IMR-90 (cell line): Measurements from ENCODE around the gene SS18L1. TPM values are rescaled to one million over a fixed set of nuclear protein-coding genes. Genes with fewer than 3 reads are reported as not detected.

Experiments
- ATAC-seq: fragments of 200-7000 bp; cut with Tn5 transposase; 2 replicates; pipeline ENCODE4 v1.9.1; 2020; ENCODE audit warnings: low read depth, mild to moderate bottlenecking, moderate library complexity
- BruUV-seq: library from RNA; stranded (reverse); fragments of 400-500 nt; replicated peaks from 2 replicates; lab custom pipeline; 2021; lab: Mats Ljungman, UMichigan
- CTCF ChIA-PET: fragments of 300-600 bp; formaldehyde crosslinking; extraction: SDS; loops from one replicate; lab custom pipeline; 2021; ENCODE audit warnings: antibody characterized with exemption; lab: Yijun Ruan, JAX
- POLR2A ChIA-PET: fragments of 300-600 bp; sonication (Branson Sonifier 250); formaldehyde crosslinking; loops from one replicate; lab custom pipeline; 2022; ENCODE audit warnings: antibody characterized with exemption; ENCODE audit not compliant: unreplicated experiment; lab: Charles Lee
- DNase-seq: peaks from one replicate; pipeline ENCODE4 v3.0.0; 2013
- H2AFZ ChIP-seq: replicated peaks from 2 replicates; pipeline ENCODE3; 2013; ENCODE audit warnings: low read length, mild to moderate bottlenecking; ENCODE audit not compliant: poor library complexity
- H2AK5ac ChIP-seq: 2 replicates; pipeline ENCODE4 v1.6.1; 2013; ENCODE audit warnings: low read depth, low read length, inconsistent platforms
- H2AK9ac ChIP-seq: replicated peaks from 2 replicates; pipeline ENCODE3; 2013; ENCODE audit warnings: mild to moderate bottlenecking, low read depth, low read length, moderate library complexity; ENCODE audit not compliant: poor library complexity
- H2BK120ac ChIP-seq: 2 replicates; pipeline ENCODE4 v1.6.1; 2013; ENCODE audit warnings: low read depth, low read length, inconsistent platforms
- H2BK15ac ChIP-seq: 3 replicates; pipeline ENCODE4 v1.6.1; 2013; ENCODE audit warnings: low read depth, low read length, inconsistent platforms
- H2BK20ac ChIP-seq: 2 replicates; pipeline ENCODE4 v1.6.1; 2013; ENCODE audit warnings: low read depth, mild to moderate bottlenecking, inconsistent platforms, low read length, moderate library complexity
- H2BK5ac ChIP-seq: 2 replicates; pipeline ENCODE4 v1.6.1; 2013; ENCODE audit warnings: mild to moderate bottlenecking, low read depth, low read length, inconsistent platforms; ENCODE audit not compliant: poor library complexity, severe bottlenecking
- H3K14ac ChIP-seq: replicated peaks from 2 replicates; pipeline ENCODE4 v1.6.1; 2013; ENCODE audit warnings: low read depth, low read length, inconsistent platforms
- H3K18ac ChIP-seq: 2 replicates; pipeline ENCODE4 v1.6.1; 2013; ENCODE audit warnings: low read depth, low read length, control low read depth
- H3K23ac ChIP-seq: 2 replicates; pipeline ENCODE4 v1.6.1; 2013; ENCODE audit warnings: low read depth, low read length, inconsistent platforms
- H3K27ac ChIP-seq: 2 replicates; pipeline ENCODE4 v1.5.1; 2013; ENCODE audit warnings: mild to moderate bottlenecking, control low read depth, low read length; ENCODE audit not compliant: insufficient read depth
- H3K27me3 ChIP-seq: 2 replicates; pipeline ENCODE4 v1.6.1; 2013; ENCODE audit warnings: low read length; ENCODE audit not compliant: control insufficient read depth, insufficient read depth
- H3K36me3 ChIP-seq: 2 replicates; pipeline ENCODE4 v1.6.1; 2013; ENCODE audit warnings: low read length, mixed read lengths; ENCODE audit not compliant: control insufficient read depth, insufficient read depth
- H3K4ac ChIP-seq: 2 replicates; pipeline ENCODE4 v1.6.1; 2013; ENCODE audit warnings: low read depth, low read length, inconsistent platforms
- H3K4me1 ChIP-seq: 2 replicates; pipeline ENCODE4 v1.6.1; 2013; ENCODE audit warnings: low read length, mixed read lengths; ENCODE audit not compliant: control insufficient read depth, insufficient read depth
- H3K4me2 ChIP-seq: 2 replicates; pipeline ENCODE4 v1.6.1; 2013; ENCODE audit warnings: low read depth, mild to moderate bottlenecking, control low read depth, low read length, moderate library complexity
- H3K4me3 ChIP-seq: 2 replicates; pipeline ENCODE4 v1.5.1; 2013; ENCODE audit warnings: low read depth, mild to moderate bottlenecking, control low read depth, low read length, moderate library complexity; ENCODE audit not compliant: insufficient read depth
- H3K56ac ChIP-seq: 2 replicates; pipeline ENCODE4 v1.6.1; 2013; ENCODE audit warnings: low read length, inconsistent platforms; ENCODE audit not compliant: insufficient read depth; ENCODE audit errors: extremely low read depth
- H3K79me1 ChIP-seq, 2 experiments: 2 replicates each; pipeline ENCODE4 v1.6.1; 2013; ENCODE audit warnings: low read length in 2 of 2, inconsistent platforms in 1 of 2, low read depth in 1 of 2
- H3K9ac ChIP-seq: 2 replicates; pipeline ENCODE4 v1.6.1; 2013; ENCODE audit warnings: low read depth, low read length, control low read depth
- H3K9me1 ChIP-seq: 2 replicates; pipeline ENCODE4 v1.6.1; 2013; ENCODE audit warnings: low read length, inconsistent platforms; ENCODE audit not compliant: insufficient read depth
- H3K9me3 ChIP-seq: 2 replicates; pipeline ENCODE4 v1.6.1; 2013; ENCODE audit warnings: low read length; ENCODE audit not compliant: control insufficient read depth, insufficient read depth
- H4K20me1 ChIP-seq: 2 replicates; pipeline ENCODE4 v1.6.1; 2013; ENCODE audit warnings: low read length, inconsistent platforms; ENCODE audit not compliant: insufficient read depth
- H4K5ac ChIP-seq: 2 replicates; pipeline ENCODE4 v1.6.1; 2013; ENCODE audit warnings: mild to moderate bottlenecking, low read depth, low read length, control low read depth
- H4K8ac ChIP-seq, 2 experiments: 2 replicates each; pipeline ENCODE4 v1.6.1; 2013; ENCODE audit warnings: low read depth in 2 of 2, low read length in 2 of 2, control low read depth in 1 of 2, inconsistent platforms in 1 of 2
- H4K91ac ChIP-seq: 2 replicates; pipeline ENCODE4 v1.6.1; 2013; ENCODE audit warnings: low read depth, low read length, inconsistent platforms; ENCODE audit not compliant: insufficient read depth
- CHD1 ChIP-seq: IDR thresholded peaks from 2 replicates; pipeline ENCODE4 v1.6.1; 2012; ENCODE audit warnings: low read depth, low read length, improper control_type of control experiment
- FOS ChIP-seq: fragments of 150-350 bp; IDR thresholded peaks from 2 replicates; pipeline ENCODE4 v1.6.1; 2016; ENCODE audit warnings: low read depth, low read length
- MAFK ChIP-seq: IDR thresholded peaks from 2 replicates; pipeline ENCODE4 v1.6.1; 2012; ENCODE audit warnings: low read depth, low read length, improper control_type of control experiment
- MAZ ChIP-seq: IDR thresholded peaks from 2 replicates; pipeline ENCODE4 v1.6.1; 2012; ENCODE audit warnings: low read depth, mild to moderate bottlenecking, low read length, improper control_type of control experiment, moderate library complexity, borderline replicate concordance
- NFE2L2 ChIP-seq: fragments of 150-350 bp; IDR thresholded peaks from 2 replicates; pipeline ENCODE4 v1.6.1; 2016; ENCODE audit warnings: low read depth, mild to moderate bottlenecking, low read length
- POLR2A ChIP-seq: IDR thresholded peaks from 2 replicates; pipeline ENCODE4 v1.6.1; 2012; ENCODE audit warnings: mild to moderate bottlenecking, low read depth, low read length
- RAD21 ChIP-seq: IDR thresholded peaks from 2 replicates; pipeline ENCODE4 v1.6.1; 2012; ENCODE audit warnings: low read length, improper control_type of control experiment
- RCOR1 ChIP-seq: IDR thresholded peaks from 2 replicates; pipeline ENCODE4 v1.6.1; 2012; ENCODE audit warnings: mild to moderate bottlenecking, low read length, improper control_type of control experiment; ENCODE audit not compliant: insufficient replicate concordance
- WGBS, 2 experiments: methylation state at CpG; one replicate each; pipeline versions ENCODE4 v1.1.5 to v1.1.7; 2013; ENCODE audit warnings: missing lambda C conversion rate in 2 of 2; ENCODE audit not compliant: insufficient read length in 1 of 2; ENCODE audit errors: extremely low coverage in 2 of 2; 5-methylcytosine and 5-hydroxymethylcytosine counted together
- dilution Hi-C: fragments of 300-500 bp; cut with HindIII; formaldehyde crosslinking; loops from one replicate; pipeline ENCODE4 v1.14.3; 2018; ENCODE audit warnings: low sequenced_read_pairs; ENCODE audit not compliant: unreplicated experiment
- in situ Hi-C: fragments of 300-500 bp; cut with MboI; formaldehyde crosslinking; loops from 3 replicates; pipeline ENCODE4 v1.14.3; 2019; ENCODE audit warnings: low sequenced_read_pairs, inconsistent platforms, mixed read lengths
- intact Hi-C: fragments of 100-400 bp; cut with micrococcal nuclease; formaldehyde crosslinking; loops from 2 replicates; pipeline ENCODE4 v1.10.0; 2022
- polyA plus RNA-seq, 3 experiments: library from polyadenylated mRNA; depleted of rRNA; stranded (reverse); fragments of >200 nt; gene quantifications; 2 replicates each; pipeline ENCODE4 v1.2.3, GENCODE V29; 2012; ENCODE audit warnings: low replicate concordance in 1 of 3
- total RNA-seq: library from RNA; depleted of rRNA; stranded (reverse); fragments of >200 nt; gene quantifications from 2 replicates; pipeline ENCODE4 v1.2.3, GENCODE V29; 2012

The SS18L1 gene
- total and polyA plus RNA-seq, 2 of the 4 experiments (the other 2 are of a cell fraction), result 8.1 to 12.2 TPM

DNA sequence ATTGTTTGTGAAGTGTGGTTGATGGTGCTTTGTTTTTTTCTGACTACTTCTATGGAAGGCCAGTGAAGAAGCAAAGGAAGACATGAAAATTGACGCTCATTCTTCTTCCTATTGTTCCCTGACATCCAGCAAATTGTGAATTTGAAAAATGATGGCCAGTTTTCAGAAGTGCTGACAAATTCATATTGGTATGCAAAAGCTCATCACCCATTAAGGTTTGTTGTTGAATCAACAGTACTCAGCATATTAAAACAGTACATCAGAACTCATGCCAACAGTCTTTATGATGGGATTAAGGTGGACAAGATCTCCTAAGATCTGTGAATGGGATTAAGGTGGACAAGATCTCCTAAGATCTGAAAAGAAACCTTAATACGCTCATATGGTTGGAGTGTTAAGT lies 38.2 kb downstream of the SS18L1 start:
- H3K23ac ChIP-seq, result no peak overlapping the region
- WGBS, 2 experiments, result no CpG with 5 or more reads among the region's 2 CpGs
- DNase-seq, result no peak

More for the DNA sequence above, 38.2 kb downstream of the SS18L1 start:
- Histone ChIP-seq H3K36me3 (peaks cover 11% of the 10 kb centered on the region), H3K27me3 (no peaks in the 10 kb centered on the region), H3K14ac (no peak overlapping the region), H3K27ac (no peak overlapping the region), H4K8ac (peak overlapping the region in 1 of 2 experiments; percentile 82; a peak in 2 of 4 replicates), H4K91ac (no peak overlapping the region), H3K4me3 (peak overlapping the region; percentile 94; the same call in 1 of the 2 replicates), H3K4me2 (peak overlapping the region; percentile 82; the same call in 1 of the 2 replicates), H3K56ac (no peak overlapping the region), H3K79me1 (peaks cover 21 to 28% of the 10 kb centered on the region in 2 experiments), H3K4ac (no peak overlapping the region), H2AK9ac (no peak overlapping the region), H2AK5ac (no peak overlapping the region), H2BK15ac (no peak overlapping the region), H2BK5ac (no peak overlapping the region), H3K9me3 (no peaks in the 10 kb centered on the region), H4K5ac (no peak overlapping the region; the same call in 1 of the 2 replicates), H3K9ac (peak overlapping the region; percentile 19; the same call in 1 of the 2 replicates), H3K18ac (no peak overlapping the region), H2BK120ac (no peak overlapping the region), H2BK20ac (no peak overlapping the region), H3K4me1 (peaks cover 5% of the 10 kb centered on the region), H4K20me1 (peaks cover 6% of the 10 kb centered on the region; the same call in 1 of the 2 replicates), H3K9me1 (peaks cover 6% of the 10 kb centered on the region; the same call in 1 of the 2 replicates), H2AFZ (no peak overlapping the region)
- CTCF ChIA-PET, result no interaction called here
- in situ Hi-C loops (no loop called here), intact Hi-C loops (loop anchor here (10.0 kb wide), 1 partner anchor 73 kb away; no protein-coding TSS in a partner anchor), dilution Hi-C loops (no loop called here)
- POLR2A ChIA-PET, result no interaction called here
- BruUV-seq, result no TSS peak
- no peak for ATAC-seq
- TF ChIP-seq MAFK, result 0 out of 2 replicates have a peak, but pooled peaks have one; percentile 10
- TF ChIP-seq MAZ, result no peak
- no peak for TF ChIP-seq RAD21
- no peak for TF ChIP-seq POLR2A
- no peak for TF ChIP-seq CHD1
- TF ChIP-seq RCOR1, result no peak
- no peak for TF ChIP-seq FOS
- TF ChIP-seq NFE2L2, result no peak
